Measurements from ENCODE around the gene MTF2.
"Not testable (repeated sequence)": the region's sequence is repeated elsewhere in the genome, so short reads cannot be mapped to it uniquely, and the experiment has no call there.

GRCh38 chr1:93163314-93163713 is 84.2 kb downstream of the MTF2 start:
- TF ChIP-seq EZH2 (IDR thresholded peaks at IDR 0.05; ENCODE audit: insufficient read depth, poor library complexity, severe bottlenecking); EZH2phosphoT487 (IDR thresholded peaks at IDR 0.05; ENCODE audit: insufficient read depth, low read depth): not testable (repeated sequence)

All from GM23248 (cell line).